Ishikawa (cell line): Measurements from ENCODE around the gene UGDH.

Source experiments
- CEBPB ChIP-seq: IDR thresholded peaks from 2 replicates; pipeline ENCODE4 v1.6.1; 2012
- CREB1 ChIP-seq: IDR thresholded peaks from 2 replicates; pipeline ENCODE4 v1.6.1; 2012; ENCODE audit warnings: low read depth
- EGR1 ChIP-seq: IDR thresholded peaks from 2 replicates; pipeline ENCODE4 v1.6.1; 2012
- EP300 ChIP-seq: IDR thresholded peaks from 2 replicates; pipeline ENCODE4 v1.6.1; 2012; ENCODE audit warnings: borderline replicate concordance
- FOXM1 ChIP-seq: IDR thresholded peaks from 2 replicates; pipeline ENCODE4 v1.6.1; 2012; ENCODE audit warnings: low read depth, borderline replicate concordance
- MAX ChIP-seq: IDR thresholded peaks from 2 replicates; pipeline ENCODE4 v1.6.1; 2012
- NFIC ChIP-seq: IDR thresholded peaks from 2 replicates; pipeline ENCODE4 v1.6.1; 2012
- RAD21 ChIP-seq: IDR thresholded peaks from 2 replicates; pipeline ENCODE4 v1.6.1; 2012; ENCODE audit warnings: low read depth
- TAF1 ChIP-seq: IDR thresholded peaks from 2 replicates; pipeline ENCODE4 v1.6.1; 2012; ENCODE audit warnings: low read depth, mild to moderate bottlenecking
- TCF12 ChIP-seq: IDR thresholded peaks from 2 replicates; pipeline ENCODE4 v1.6.1; 2012; ENCODE audit warnings: low read depth
- TEAD4 ChIP-seq: IDR thresholded peaks from 2 replicates; pipeline ENCODE4 v1.6.1; 2012
- YY1 ChIP-seq: IDR thresholded peaks from 2 replicates; pipeline ENCODE4 v1.6.1; 2012; ENCODE audit warnings: low read depth
- ZBTB7A ChIP-seq: IDR thresholded peaks from 2 replicates; pipeline ENCODE4 v1.6.1; 2012; ENCODE audit warnings: low read depth
- TF ChIP-seq, protein P1 (sequence below): IDR thresholded peaks from 2 replicates; pipeline ENCODE4 v1.6.1; 2012; ENCODE audit warnings: low read depth, mild to moderate bottlenecking

DNA sequence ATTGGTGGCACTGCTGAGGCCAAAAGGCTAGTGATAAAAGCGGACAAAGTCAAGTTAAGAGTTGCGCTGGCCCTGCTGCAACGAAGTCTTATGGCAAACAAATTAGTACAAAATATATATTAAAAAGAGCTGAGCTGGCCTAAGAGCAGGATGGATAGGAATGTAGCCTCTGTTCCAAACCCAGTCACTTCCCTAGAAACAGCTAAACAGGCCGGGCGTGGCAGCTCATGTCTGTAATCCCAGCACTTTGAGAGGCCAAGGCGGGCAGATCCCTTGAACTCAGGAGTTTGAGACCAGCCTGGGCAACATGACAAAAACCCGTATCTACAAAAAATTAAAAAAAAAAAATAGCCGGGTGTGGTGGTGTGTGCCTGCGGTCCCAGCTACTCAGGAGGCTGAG, 32.4 kb upstream of the UGDH start:
- TF ChIP-seq MAX (no peak), CEBPB (no peak), RAD21 (no peak), TAF1 (no peak), EP300 (no peak), CREB1 (no peak), FOXM1 (no peak), NFIC (no peak), EGR1 (no peak), TCF12 (no peak), TEAD4 (no peak), YY1 (no peak), ZBTB7A (no peak)
- TF ChIP-seq, protein P1, sequence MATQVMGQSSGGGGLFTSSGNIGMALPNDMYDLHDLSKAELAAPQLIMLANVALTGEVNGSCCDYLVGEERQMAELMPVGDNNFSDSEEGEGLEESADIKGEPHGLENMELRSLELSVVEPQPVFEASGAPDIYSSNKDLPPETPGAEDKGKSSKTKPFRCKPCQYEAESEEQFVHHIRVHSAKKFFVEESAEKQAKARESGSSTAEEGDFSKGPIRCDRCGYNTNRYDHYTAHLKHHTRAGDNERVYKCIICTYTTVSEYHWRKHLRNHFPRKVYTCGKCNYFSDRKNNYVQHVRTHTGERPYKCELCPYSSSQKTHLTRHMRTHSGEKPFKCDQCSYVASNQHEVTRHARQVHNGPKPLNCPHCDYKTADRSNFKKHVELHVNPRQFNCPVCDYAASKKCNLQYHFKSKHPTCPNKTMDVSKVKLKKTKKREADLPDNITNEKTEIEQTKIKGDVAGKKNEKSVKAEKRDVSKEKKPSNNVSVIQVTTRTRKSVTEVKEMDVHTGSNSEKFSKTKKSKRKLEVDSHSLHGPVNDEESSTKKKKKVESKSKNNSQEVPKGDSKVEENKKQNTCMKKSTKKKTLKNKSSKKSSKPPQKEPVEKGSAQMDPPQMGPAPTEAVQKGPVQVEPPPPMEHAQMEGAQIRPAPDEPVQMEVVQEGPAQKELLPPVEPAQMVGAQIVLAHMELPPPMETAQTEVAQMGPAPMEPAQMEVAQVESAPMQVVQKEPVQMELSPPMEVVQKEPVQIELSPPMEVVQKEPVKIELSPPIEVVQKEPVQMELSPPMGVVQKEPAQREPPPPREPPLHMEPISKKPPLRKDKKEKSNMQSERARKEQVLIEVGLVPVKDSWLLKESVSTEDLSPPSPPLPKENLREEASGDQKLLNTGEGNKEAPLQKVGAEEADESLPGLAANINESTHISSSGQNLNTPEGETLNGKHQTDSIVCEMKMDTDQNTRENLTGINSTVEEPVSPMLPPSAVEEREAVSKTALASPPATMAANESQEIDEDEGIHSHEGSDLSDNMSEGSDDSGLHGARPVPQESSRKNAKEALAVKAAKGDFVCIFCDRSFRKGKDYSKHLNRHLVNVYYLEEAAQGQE, result no peak
